Activated CD8-positive, alpha-beta memory T cell treated with anti-CD3 and anti-CD28 coated beads for 1 hour (primary cell): Measurements from ENCODE around the gene POU2F3.

Experiments used
- DNase-seq, 2 donors: peaks; one replicate each; pipeline ENCODE4 v3.0.0-alpha.2; 2020; ENCODE audit warnings: low read depth in 1 of 2; ENCODE audit errors: extremely low read depth in 1 of 2

Gene POU2F3

DNA sequence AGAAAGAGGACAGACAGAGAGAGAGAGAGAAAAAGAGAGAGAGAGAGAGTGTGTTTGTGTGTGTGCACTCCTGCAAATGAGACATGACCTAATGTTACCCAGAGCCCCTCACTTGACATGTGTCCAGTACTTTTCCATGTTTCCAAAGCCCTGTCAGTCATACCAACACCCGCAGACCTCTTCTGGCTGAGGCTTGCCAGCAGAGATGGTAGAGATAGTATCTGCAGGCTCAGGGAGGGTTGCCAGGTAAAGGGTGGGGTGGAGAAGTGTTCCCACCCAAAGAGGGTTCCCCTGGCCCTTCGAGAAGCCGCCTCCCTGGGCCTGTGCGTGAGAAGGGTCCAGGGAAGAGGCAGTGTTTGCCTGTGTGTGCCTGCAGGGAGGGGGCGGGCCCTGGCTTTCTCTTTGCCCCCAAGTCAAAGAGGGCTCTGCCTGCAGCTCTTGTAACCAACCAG is 40.7 kb downstream of the POU2F3 start:
- DNase-seq: no peak

DNA sequence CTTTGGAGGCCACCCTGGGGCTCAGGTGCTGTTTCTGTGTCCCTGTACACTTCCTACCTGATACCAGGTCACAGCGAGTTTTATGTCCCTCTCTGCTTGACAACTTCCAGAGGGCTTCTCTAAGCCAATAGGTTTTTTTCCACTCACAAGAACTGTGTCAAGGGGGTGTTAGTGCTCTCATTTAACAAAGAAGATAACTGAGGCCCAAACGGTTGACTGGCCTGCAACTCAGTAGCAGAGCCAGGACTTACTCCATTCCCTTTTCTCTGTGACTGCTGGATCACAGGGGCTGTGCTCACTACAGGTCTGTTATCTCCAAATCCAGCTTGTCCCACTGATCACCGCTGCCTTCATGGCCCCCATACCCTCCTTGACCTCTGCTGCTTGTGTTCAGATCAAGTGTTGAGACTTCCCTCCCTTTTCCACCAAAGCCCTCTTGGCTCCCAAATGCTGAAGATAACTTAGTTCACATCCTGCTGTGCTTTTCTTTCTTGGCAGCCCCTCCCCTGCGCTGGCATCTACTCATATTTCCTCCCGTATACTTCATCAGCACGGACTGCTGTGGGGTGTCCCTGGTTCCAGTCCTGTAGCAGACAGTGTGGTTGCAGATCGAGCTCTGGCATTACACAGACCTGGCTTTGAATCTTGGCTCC is 41.3 kb downstream of the POU2F3 start:
- DNase-seq: no peak

DNA sequence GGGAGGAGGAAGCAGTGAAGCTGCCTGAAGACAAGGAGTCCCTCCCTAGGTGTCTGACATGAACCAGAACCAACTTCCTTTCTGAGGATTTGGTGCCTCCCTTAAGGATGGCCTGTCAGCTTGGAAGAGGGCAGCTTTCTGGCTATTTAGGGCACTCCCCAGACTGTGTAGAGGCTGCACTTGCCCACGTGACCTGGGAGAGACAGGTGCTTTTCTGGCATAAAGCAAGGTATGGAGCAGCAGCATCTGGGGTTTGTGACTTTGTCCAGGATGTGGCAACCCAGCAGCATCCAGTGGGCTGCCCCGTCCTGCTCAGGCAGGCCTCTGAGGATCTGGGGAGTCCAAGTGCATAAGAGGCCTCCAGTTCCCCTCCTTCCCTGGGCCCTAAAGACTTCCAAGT is 43.2 kb downstream of the POU2F3 start:
- DNase-seq: no peak

DNA sequence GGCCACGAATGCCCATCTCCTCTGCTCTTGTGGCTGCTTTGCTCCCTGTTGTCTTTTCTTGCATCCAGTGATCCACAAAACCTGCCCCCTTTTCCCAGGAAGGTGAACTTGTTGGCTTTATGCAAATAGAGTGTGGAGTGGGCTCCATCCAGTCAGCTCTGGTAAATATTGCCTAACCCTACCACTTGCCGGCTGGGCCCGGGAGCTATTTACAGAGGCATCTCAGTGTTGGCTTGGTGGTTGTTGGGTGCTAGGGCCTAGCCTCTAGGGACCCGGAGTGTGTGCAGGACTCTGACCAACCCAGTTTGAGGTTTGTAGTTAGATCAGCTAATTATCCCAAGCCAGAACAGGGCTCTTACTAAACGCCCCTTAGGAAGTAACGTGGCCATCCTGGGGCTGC is 44.3 kb downstream of the POU2F3 start:
- DNase-seq: no peak

DNA sequence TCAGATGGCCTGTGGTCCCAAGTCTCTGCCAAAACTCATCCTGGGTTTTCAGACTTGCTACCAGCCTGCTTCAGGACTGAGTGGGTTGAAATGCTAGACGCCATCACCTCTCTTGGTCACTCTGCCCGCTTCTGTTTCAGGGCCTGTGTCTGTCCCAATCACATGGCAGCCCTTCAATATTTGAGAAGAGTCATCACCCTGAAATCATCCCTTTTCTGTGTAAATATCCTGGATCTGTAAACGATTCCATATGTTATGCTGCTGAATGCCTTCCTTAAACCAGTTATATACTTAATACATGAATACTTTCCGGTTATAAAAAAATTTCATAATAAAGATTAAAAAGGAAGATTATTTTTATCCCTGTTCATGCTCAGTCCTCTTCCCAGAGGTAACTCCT is 45.3 kb downstream of the POU2F3 start:
- DNase-seq: no peak

DNA sequence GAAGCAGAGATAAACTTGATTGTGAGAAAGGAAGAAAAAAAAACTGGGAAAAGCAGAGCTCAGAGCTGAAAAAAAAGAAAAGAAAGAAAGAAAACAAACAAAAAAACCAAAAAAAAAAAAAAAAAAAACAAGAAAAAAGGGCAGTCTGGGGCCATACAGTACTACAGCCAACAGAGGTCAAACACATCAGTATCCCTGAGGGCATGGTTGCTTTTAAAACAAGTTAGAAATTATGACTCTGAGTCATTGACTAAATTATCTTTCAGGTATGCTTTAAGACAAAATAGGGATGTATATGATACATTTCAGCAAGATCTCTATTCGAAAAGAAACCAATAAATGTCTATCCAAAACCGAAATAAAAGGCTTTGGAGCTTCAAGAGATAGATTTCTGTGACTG is 48.1 kb downstream of the POU2F3 start:
- DNase-seq: no peak

DNA sequence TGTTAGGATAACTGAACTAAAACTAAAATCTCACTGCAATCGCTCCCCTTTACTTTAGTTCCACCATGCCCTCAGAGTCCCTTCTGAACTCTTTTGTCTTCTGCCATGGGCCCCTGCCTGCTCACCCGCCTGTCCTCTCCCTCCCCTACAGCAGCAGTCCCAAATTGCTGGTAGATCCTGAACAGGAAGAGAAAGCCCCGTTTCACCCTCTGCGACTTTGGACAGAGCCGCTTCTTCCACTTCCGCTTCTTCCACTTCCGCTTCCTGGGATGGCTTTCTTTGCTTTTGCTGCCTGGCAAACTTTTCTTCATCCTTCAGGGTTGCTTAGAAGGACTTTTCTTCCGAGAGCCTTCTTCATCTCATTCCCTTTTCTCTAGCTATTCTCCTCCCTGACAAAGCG is 49.5 kb downstream of the POU2F3 start:
- DNase-seq: no peak

DNA sequence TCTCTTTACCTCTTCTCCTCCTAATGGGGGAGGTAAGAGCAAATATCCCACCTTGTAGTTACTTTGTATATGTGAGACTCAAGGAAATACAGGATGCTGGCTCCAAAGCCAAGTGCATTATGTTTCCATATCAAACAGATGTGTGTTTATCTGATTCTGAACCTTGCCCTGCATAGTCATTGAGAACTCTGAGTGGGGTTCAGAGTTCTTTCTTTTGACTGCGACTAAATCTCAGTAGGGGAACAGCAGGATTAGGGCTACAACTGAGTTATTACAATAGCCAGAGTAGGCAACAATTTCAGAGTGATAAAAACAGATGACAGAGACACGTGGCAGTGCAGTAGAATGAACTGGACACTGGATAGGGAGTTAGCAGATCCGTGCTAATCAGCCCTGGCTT is 51.0 kb downstream of the POU2F3 start:
- DNase-seq: no peak

DNA sequence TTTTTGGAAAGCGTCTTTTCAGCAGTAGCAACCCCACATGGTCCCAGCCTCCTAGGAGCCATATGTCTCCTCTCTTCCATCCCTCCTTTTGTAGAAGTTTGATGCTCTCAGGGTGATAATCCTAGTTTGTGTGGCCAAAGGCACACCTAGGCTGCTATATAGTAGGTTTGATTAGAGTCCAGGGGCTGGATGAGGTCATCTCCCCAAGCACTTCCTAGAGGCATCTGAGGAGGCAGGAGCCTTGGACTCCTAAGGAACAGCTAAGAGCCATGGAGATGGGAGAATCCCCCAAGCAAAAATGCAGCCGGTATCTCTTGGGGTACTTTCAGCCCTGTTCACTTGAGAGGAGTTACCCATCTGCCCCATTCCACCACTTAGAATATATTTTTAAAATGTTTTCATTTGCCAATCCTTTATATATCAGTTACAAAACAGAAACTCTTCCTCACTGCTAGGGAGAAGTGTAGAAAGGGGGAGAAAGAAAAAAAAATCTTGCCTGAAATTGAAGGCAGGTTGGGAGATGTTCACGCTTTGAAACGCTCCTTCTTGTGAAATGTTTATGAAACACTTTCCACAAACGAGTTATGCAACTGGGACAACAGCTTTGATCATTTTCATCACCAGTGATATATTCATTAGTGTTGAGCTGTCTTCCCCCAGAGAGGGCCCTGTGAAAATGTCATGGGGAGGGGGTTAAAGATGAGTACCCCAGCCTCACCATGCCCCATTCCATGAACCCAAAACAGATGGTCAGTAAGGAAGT is 53.3 kb downstream of the POU2F3 start:
- DNase-seq: no peak

DNA sequence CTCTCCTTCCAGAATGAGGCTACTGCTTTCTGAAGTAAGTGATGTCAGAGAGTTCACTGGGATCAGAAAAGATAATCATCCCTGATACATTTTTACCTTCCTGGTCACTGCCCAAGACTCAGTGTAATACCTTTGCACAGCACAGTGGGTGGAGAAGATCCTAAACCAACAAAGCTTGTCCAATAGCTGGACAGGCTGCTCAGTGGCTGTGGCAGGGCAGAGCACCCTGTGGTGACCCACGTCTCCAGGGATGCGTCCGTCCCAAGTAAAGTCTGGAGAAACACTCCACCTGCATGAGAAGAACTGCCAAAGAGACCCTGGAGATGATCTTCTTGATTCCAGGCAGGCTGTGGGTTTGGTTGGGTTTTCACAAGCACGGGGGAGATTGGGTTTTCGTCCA is 54.2 kb downstream of the POU2F3 start:
- DNase-seq: no peak

DNA sequence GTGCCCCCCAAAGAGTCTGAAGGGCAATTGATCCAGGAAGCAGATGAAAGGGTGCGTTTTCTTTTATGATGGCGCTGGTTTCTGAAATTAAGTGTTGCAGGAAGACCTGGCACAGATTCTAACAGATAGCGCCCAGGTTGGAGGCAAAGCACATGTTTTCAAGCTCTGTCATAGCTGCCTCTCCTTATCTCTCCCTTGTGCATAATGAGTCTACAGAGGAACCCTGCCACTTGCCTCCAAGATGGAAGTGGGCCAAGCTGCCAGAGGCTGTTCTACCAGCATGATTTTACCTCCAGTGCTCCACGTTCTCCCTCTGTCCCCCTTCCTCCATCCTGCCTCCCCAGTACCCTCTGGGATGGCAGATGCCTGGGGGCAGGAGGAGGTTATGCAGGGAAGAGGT is 55.2 kb downstream of the POU2F3 start:
- no peak for DNase-seq

DNA sequence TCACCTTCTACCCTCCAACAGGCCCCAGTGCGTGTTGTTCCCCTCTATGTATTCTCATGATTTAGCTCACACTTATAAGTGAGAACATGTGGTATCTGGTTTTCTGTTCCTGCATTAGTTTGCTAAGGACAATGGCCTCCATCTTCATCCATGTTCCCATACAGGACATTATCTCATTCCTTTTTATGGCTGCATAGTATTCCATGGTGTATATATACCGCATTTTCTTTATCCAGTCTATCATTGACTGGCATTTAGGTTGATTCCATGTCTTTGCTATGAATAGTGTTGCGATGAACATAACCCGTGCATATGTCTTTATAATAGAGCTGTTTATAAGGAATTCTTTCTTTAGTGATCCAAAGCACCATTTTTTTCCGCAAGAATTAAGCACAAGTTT is 56.6 kb downstream of the POU2F3 start:
- no peak for DNase-seq

DNA sequence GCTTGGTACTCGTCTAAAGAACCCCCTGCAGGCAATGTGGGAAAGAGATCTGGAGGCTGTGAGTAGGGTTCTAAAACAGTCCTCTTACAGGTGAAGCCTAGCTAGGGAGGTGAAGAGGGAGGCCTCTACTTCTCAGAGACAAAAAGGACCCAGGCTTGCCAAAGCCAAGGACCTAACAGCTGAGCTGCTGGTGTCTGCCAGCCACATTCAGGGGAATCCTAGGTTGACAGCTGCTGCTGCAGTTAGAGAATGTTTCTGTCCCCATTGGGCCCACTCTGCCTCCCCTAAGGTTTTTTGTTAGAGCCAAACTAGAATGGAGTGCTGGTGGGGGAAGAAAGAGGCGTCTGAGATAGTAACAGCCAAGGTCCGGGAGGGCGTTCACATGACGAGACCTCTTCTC is 58.5 kb downstream of the POU2F3 start:
- no peak for DNase-seq

DNA sequence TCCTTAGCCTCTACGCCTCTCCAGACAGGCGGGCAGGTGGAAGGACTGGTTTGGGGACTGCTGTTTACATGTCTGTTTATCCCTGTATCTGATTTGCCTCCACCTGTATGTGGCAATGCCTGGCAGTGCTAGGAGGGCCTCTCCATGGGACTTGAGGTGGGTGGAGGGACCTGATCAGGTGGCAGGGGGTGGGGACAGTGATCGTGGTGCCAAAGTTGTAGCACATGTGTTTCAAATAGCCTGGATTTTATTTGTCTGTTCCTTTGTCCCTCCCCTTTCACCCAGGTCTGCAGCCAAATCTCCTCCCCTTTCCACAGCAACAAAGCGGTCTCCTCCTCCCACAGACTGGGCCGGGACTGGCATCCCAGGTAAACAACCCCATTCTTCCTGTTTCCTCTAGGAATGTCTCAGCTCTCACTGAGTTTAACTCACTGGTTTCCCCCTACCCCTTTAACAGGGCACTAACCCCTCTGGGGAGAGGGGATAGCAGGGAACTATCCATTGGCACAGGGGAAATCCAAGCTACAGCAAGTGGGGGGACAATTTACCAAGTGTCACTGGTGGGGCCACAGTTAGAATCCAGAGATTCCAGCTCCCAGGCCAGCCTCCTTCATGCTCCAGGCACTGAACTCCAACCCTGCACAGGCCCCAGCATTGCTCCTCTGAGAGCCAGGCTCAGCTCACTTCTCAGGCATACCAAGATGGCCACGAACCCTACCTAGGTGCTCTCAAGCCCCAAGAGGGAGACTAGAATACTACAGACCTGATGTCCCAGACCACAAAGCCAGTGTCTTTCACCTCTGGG is 62.3 kb downstream of the POU2F3 start:
- no peak for DNase-seq

DNA sequence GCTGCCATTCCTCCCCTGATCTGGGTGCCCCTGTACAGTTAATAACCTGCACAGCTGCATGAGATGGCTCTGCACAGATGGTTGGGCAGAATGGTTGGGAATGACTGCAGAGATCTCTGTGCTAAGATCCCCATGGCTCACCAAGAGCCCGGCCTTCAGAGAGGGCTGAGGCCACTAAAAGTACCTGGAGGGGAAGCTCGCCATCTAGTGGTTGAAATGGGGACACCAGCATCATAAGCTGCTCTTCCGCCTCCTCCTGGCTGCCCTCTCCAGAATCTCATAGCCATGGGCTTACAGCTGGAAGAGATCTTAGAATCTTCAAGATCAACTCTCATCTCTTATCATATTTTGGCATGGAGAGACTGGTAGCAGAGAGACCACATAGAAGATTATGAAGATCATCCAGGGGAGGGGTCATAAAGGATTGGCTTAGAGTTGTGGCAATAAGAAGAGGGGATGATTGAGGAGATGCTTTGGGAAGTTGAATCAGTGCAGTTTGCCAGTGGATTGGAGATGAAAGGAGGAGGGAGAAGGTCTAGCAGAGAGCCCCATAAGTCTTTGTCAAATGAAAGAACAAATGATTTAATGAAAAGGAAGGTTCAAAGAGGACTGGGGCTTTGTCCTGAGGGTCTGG is 63.2 kb downstream of the POU2F3 start:
- DNase-seq: peak; percentile 9 to 12

DNA sequence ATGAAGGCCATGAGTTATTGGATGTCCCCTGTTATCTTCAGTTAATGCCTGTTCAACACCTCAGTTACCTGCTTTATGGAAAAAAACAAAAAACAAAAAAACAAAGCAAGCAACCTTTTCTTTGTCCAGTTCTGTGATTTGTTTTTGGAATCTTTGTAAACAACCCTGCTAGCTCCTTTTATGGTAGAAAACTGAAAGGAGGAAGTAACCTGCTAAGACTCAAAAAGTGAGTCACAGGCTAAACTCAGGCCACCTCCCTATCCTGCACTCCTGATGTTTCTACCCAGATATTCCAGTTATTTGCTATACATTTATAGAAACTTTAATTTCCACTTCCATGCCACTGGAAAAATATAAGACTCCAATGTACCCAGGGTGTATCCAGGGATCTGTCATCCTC is 64.6 kb downstream of the POU2F3 start:
- no peak for DNase-seq

DNA sequence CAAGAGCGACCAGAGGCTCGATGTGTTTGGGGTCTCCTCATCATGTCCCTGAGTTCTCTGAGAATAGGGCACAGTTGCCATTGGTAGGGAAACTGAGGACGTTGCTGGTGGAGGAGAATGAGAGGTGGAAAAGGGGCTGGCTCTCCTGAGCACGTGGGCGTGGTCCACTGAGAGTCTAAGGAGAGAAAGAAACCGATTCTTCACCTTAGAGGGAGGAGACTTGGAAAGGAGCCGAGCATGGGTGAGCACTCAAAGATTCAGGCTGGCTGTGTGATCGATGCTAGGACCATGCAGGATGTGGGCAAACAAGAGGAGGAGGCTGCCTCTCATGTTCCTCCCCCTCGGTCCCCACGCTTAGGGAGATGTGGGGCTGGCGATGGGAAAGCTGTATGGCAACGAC is 65.3 kb downstream of the POU2F3 start:
- DNase-seq: no peak

DNA sequence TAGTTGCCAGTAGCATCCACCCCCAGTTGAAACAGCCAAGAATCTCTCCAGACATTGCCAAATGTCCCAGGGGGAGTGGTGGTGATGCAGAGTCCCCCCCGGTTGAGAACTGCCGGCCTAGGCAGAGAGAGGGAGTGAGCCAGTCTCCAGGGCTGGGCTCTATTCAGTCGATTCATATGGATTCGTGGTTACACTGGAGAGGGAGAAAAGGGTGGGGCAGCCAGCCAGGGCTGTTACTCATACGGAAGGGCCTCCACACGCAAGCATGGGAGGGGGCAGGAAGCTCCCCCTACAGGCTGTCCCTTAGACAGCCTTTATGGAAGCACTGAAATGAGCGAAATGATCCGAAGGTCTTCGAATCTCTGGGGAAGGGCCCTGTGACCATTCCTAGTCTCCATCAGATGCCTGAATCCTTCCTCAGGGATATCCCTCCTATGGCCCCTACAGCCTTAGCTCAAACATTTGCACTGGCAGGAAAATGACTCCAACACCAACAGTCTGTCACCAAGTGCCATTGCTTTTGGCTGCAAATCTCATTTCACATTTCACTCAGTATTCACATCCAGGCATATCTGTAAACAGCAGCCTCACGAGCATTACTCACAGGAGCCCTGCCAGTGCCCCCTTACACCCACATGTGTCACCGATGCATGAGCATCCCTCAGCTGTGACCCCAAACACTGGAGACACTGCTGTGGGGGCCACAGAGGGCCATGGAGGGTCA is 66.7 kb downstream of the POU2F3 start:
- no peak for DNase-seq

DNA sequence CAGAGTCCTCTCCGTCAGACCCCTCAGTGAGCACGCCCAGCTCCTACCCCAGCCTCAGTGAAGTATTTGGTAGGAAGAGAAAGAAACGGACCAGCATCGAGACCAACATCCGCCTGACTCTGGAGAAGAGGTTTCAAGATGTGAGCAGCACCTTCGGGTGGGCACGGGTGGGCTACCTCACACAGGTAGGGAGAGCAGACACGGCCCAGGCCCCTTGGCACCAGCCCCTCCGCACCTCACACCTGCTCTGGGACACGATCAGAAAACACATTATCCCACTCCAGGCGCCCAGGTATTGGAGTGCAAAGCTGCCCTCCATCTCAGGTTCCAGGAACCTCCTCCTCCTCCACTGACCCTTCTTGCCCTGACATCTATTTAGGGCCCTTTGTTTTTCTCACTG is 67.5 kb downstream of the POU2F3 start:
- no peak for DNase-seq

DNA sequence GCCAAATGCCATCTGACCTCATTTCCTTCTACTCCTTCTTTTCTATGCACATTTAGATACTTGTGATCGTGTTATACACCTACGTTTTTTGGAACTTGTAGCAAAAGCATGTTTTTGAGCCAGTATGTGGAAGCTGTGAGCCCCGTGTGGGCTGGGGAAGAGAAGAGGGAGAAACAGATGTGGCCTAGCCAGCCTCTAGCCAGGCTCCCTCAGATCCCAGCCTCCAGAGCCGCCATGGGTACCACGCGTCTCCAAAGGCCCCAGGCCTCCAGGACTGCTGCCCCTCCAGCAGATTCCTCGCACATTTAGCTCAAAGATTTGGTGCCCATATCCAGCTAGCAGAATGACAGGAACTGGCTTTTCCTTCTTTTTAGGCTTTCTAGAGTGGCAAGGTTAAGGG is 68.1 kb downstream of the POU2F3 start:
- no peak for DNase-seq

DNA sequence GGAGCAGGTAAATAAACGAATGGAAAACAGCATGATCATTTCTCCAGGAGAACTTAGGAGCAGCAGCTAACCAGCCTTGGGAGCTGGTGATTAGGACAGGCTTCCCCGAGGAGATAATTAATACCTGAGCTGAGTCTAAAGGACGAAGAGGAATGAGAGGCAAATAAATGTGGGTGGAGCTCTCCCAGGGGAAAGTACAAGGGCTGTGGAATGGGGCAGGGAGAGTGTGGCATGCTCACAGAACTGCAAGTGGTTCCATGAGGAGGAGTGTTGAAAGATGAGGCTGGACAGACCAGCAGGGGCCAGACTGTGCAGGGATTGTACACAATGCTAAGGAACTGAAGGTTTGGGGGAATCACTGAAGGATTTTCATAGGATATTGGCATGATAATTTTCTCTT is 70.9 kb downstream of the POU2F3 start:
- no peak for DNase-seq
